ENCODE measurements around the gene SEPTIN5. TPM values are rescaled to one million over a fixed set of nuclear protein-coding genes. Genes with fewer than 3 reads are reported as not detected.

The SEPTIN5 gene
- total RNA-seq, 2 experiments from 2014 or later = not detected

DNA sequence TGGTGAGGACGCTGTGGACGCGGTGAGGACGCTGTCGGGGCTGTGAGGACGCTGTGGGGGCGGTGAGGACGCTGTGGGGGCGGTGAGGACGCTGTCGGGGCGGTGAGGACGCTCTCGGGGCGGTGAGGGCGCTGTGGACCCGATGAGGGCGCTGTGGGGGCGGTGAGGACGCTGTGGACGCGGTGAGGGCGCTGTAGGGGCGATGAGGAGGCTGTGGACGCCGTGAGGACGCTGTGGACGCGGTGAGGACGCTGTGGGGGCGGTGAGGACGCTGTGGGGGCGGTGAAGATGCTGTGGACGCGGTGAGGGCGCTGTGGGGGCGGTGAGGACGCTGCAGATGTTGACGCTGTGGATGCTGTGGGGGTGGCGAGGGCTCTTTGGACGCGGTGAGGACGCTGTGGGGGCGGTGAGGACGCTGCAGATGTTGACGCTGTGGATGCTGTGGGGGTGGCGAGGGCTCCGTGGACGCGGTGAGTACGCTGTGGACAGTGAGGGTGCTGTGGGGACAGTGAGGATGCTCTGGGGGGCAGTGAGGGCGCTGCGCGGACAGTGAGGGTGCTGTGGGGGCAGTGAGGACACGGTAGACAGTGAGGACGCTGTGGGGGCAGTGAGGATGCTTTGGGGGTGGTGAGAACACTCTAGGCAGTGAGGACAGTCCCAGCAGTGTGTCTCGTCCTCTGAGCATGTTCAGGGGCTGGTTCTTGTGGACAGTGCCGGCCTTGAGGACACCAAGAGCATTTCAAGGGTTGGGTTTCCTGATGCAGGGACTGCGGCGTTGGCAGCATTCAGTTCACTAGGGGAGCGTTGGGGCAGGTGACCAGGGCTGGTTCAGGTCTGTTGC is 13.2 kb downstream of the SEPTIN5 start:
- no peak for DNase-seq (ENCODE audit: low spot score)
- no peaks in the 10 kb centered on the region for H3K9me2 ChIP-seq (ENCODE audit: insufficient read depth, low read length)
- H2AFZ ChIP-seq (ENCODE audit: low read length) = no peak overlapping the region
- ChIA-PET CTCF (ENCODE audit: unreplicated experiment) (no interaction called here), POLR2A (no interaction called here)
- H3K27ac ChIP-seq (ENCODE audit: low read depth, low read length, poor library complexity, severe bottlenecking) = no peak overlapping the region
- H3K4me2 ChIP-seq (ENCODE audit: low read length) = no peak overlapping the region
- intact Hi-C loops (cut with micrococcal nuclease; ENCODE audit: unreplicated experiment) = no loop called here
- H3K4me3 ChIP-seq (ENCODE audit: low read depth, low read length, poor library complexity, severe bottlenecking) = no peak overlapping the region
- peaks cover 6% of the 10 kb centered on the region for H3K4me1 ChIP-seq (ENCODE audit: insufficient read depth, low read length, poor library complexity, severe bottlenecking)
- H4K20me1 ChIP-seq (ENCODE audit: insufficient read depth, low read length) = no peaks in the 10 kb centered on the region
- TF ChIP-seq, protein P1, sequence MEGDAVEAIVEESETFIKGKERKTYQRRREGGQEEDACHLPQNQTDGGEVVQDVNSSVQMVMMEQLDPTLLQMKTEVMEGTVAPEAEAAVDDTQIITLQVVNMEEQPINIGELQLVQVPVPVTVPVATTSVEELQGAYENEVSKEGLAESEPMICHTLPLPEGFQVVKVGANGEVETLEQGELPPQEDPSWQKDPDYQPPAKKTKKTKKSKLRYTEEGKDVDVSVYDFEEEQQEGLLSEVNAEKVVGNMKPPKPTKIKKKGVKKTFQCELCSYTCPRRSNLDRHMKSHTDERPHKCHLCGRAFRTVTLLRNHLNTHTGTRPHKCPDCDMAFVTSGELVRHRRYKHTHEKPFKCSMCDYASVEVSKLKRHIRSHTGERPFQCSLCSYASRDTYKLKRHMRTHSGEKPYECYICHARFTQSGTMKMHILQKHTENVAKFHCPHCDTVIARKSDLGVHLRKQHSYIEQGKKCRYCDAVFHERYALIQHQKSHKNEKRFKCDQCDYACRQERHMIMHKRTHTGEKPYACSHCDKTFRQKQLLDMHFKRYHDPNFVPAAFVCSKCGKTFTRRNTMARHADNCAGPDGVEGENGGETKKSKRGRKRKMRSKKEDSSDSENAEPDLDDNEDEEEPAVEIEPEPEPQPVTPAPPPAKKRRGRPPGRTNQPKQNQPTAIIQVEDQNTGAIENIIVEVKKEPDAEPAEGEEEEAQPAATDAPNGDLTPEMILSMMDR (conservative IDR thresholded peaks at IDR 0.05; ENCODE audit: low read length) = no peak
- no peak for TF ChIP-seq EZH2phosphoT487 (IDR thresholded peaks at IDR 0.05; ENCODE audit: borderline replicate concordance, low read depth, low read length)
- H3K79me2 ChIP-seq (ENCODE audit: insufficient read depth, low read depth, low read length) = no peaks in the 10 kb centered on the region
- no peaks in the 10 kb centered on the region for H3K9me3 ChIP-seq (ENCODE audit: low read length)
- BruUV-seq (replicated peaks) = no TSS peak
- no peaks in the 10 kb centered on the region for H3K36me3 ChIP-seq (ENCODE audit: insufficient read depth, low read length)

DNA sequence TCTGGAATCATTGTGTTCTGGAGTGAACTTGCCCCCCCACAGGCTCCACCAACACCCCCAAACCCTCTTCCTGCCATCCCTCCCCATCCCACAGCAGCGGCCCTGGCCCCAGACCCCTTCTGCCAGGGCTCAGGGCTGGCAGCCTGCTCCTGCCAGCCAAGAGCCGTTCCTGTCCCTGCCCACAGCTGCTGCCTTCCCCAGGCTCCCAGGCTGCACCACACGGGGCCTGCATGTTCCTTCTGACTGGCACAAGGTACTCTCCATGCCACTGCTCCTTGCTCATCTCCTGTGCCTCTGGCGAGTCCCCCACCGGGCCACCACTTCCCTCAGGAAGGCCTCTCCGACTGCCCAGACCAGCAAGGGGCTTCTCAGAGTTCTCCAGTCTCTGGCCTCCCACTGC is 14.0 kb downstream of the SEPTIN5 start:
- H4K20me1 ChIP-seq (ENCODE audit: insufficient read depth, low read length) = no peaks in the 10 kb centered on the region
- ChIA-PET POLR2A (no interaction called here), CTCF (ENCODE audit: unreplicated experiment) (no interaction called here)
- no peak for TF ChIP-seq EZH2phosphoT487 (IDR thresholded peaks at IDR 0.05; ENCODE audit: borderline replicate concordance, low read depth, low read length)
- TF ChIP-seq, protein P1 (conservative IDR thresholded peaks at IDR 0.05; ENCODE audit: low read length) = no peak
- H3K9me3 ChIP-seq (ENCODE audit: low read length) = no peaks in the 10 kb centered on the region
- no peaks in the 10 kb centered on the region for H3K9me2 ChIP-seq (ENCODE audit: insufficient read depth, low read length)
- H3K4me2 ChIP-seq (ENCODE audit: low read length) = no peak overlapping the region
- H3K4me3 ChIP-seq (ENCODE audit: low read depth, low read length, poor library complexity, severe bottlenecking) = no peak overlapping the region
- DNase-seq (ENCODE audit: low spot score) = no peak
- H3K79me2 ChIP-seq (ENCODE audit: insufficient read depth, low read depth, low read length) = no peaks in the 10 kb centered on the region
- H3K4me1 ChIP-seq (ENCODE audit: insufficient read depth, low read length, poor library complexity, severe bottlenecking) = peaks cover 6% of the 10 kb centered on the region
- intact Hi-C loops (cut with micrococcal nuclease; ENCODE audit: unreplicated experiment) = no loop called here
- no peaks in the 10 kb centered on the region for H3K36me3 ChIP-seq (ENCODE audit: insufficient read depth, low read length)
- BruUV-seq (replicated peaks) = no TSS peak
- no peak overlapping the region for H3K27ac ChIP-seq (ENCODE audit: low read depth, low read length, poor library complexity, severe bottlenecking)
- no peak overlapping the region for H2AFZ ChIP-seq (ENCODE audit: low read length)

DNA sequence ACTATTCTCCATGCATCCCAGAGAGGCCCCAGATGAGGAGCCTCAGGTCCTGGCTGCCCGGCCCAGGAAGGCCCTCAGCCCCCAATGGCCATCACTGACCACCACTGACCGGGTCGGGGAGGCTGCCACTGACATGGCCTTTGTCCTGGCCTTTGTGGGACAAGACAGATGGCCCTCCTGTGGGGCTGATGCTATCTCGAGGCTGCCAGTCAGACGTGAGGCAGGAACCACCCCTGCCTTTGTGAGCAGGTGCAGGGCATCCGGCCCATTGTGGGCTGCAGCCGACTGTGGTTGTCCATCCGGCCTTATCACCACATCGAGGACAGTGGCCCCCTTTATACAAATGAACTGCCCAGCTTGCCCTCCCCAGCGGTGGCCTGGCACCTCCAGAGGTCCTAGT is 14.5 kb downstream of the SEPTIN5 start:
- Histone ChIP-seq H3K36me3 (ENCODE audit: insufficient read depth, low read length) (no peaks in the 10 kb centered on the region), H3K79me2 (ENCODE audit: insufficient read depth, low read depth, low read length) (no peaks in the 10 kb centered on the region), H3K4me3 (ENCODE audit: low read depth, low read length, poor library complexity, severe bottlenecking) (no peak overlapping the region), H3K9me3 (ENCODE audit: low read length) (no peaks in the 10 kb centered on the region), H3K4me2 (ENCODE audit: low read length) (no peak overlapping the region), H2AFZ (ENCODE audit: low read length) (no peak overlapping the region), H3K27ac (ENCODE audit: low read depth, low read length, poor library complexity, severe bottlenecking) (no peak overlapping the region), H4K20me1 (ENCODE audit: insufficient read depth, low read length) (no peaks in the 10 kb centered on the region), H3K4me1 (ENCODE audit: insufficient read depth, low read length, poor library complexity, severe bottlenecking) (peaks cover 6% of the 10 kb centered on the region), H3K9me2 (ENCODE audit: insufficient read depth, low read length) (no peaks in the 10 kb centered on the region)
- BruUV-seq (replicated peaks) = no TSS peak
- DNase-seq (ENCODE audit: low spot score) = peak; percentile 43
- POLR2A ChIA-PET = no interaction called here
- TF ChIP-seq EZH2phosphoT487 (IDR thresholded peaks at IDR 0.05; ENCODE audit: borderline replicate concordance, low read depth, low read length) = no peak
- TF ChIP-seq, protein P1 (conservative IDR thresholded peaks at IDR 0.05; ENCODE audit: low read length) = no peak
- CTCF ChIA-PET (ENCODE audit: unreplicated experiment) = no interaction called here
- intact Hi-C loops (cut with micrococcal nuclease; ENCODE audit: unreplicated experiment) = no loop called here
